Neuronal stem cell (in vitro differentiated cells): ENCODE results near the gene ROBO1.

Experiments
- DNase-seq: peaks from one replicate; pipeline ENCODE4 v3.0.0-alpha.2; 2013; ENCODE audit warnings: low spot score
- H2AFZ ChIP-seq: one replicate; pipeline ENCODE4 v1.6.1; 2013; ENCODE audit warnings: mild to moderate bottlenecking, low read length, inconsistent platforms
- H2AK5ac ChIP-seq: 2 replicates; pipeline ENCODE4 v1.6.1; 2013; ENCODE audit warnings: low read depth, mild to moderate bottlenecking, inconsistent platforms, low read length, moderate library complexity, mixed read lengths
- H2BK120ac ChIP-seq: 2 replicates; pipeline ENCODE4 v1.6.1; 2013; ENCODE audit warnings: low read depth, mild to moderate bottlenecking, inconsistent platforms, low read length, moderate library complexity, mixed read lengths
- H2BK12ac ChIP-seq: one replicate; pipeline ENCODE4 v1.6.1; 2013; ENCODE audit warnings: low read length, inconsistent platforms
- H2BK15ac ChIP-seq: 2 replicates; pipeline ENCODE4 v1.6.1; 2013; ENCODE audit warnings: mild to moderate bottlenecking, low read length, inconsistent platforms, mixed read lengths
- H2BK5ac ChIP-seq: one replicate; pipeline ENCODE4 v1.6.1; 2013; ENCODE audit warnings: inconsistent platforms, mild to moderate bottlenecking, low read length, moderate library complexity
- H3K14ac ChIP-seq: one replicate; pipeline ENCODE4 v1.6.1; 2013; ENCODE audit warnings: low read length, inconsistent platforms
- H3K18ac ChIP-seq: 2 replicates; pipeline ENCODE4 v1.6.1; 2013; ENCODE audit warnings: low read length, inconsistent platforms
- H3K23ac ChIP-seq: 2 replicates; pipeline ENCODE4 v1.6.1; 2013; ENCODE audit warnings: low read depth, mild to moderate bottlenecking, mixed read lengths, low read length, inconsistent platforms; ENCODE audit not compliant: poor library complexity
- H3K27ac ChIP-seq: replicated peaks from 3 replicates; pipeline ENCODE4 v1.5.1; 2013; ENCODE audit warnings: low read length, inconsistent platforms
- H3K27me3 ChIP-seq, 3 experiments: 2 replicates each; pipeline ENCODE4 v1.6.1; 2013; ENCODE audit warnings: low read length in 3 of 3, mild to moderate bottlenecking in 2 of 3, inconsistent platforms in 1 of 3, low read depth in 1 of 3, mixed read lengths in 1 of 3, moderate library complexity in 1 of 3; ENCODE audit not compliant: control insufficient read depth in 3 of 3, insufficient read depth in 3 of 3
- H3K36me3 ChIP-seq, 2 donors: replicated peaks in 1 of 2; 2 replicates each; pipeline ENCODE4 v1.6.1; 2013; ENCODE audit warnings: low read length in 2 of 2; ENCODE audit not compliant: control insufficient read depth in 2 of 2, insufficient read depth in 2 of 2
- H3K4ac ChIP-seq: 2 replicates; pipeline ENCODE4 v1.6.1; 2013; ENCODE audit warnings: inconsistent platforms, mild to moderate bottlenecking, low read length, moderate library complexity
- H3K4me1 ChIP-seq, 2 donors: 1 replicate in 1 of 2; 2 replicates in 1 of 2; pipeline ENCODE4 v1.6.1; 2013; ENCODE audit warnings: low read length in 2 of 2, low read depth in 1 of 2; ENCODE audit not compliant: control insufficient read depth in 2 of 2, insufficient read depth in 1 of 2
- H3K4me2 ChIP-seq: one replicate; pipeline ENCODE4 v1.6.1; 2013; ENCODE audit warnings: mild to moderate bottlenecking, low read length, inconsistent platforms; ENCODE audit not compliant: insufficient read depth, poor library complexity, severe bottlenecking
- H3K4me3 ChIP-seq, 2 donors: 2 replicates each; pipeline ENCODE4 v1.5.1; 2013; ENCODE audit warnings: low read length in 2 of 2, mild to moderate bottlenecking in 2 of 2, inconsistent platforms in 1 of 2, moderate library complexity in 1 of 2
- H3K79me1 ChIP-seq: one replicate; pipeline ENCODE4 v1.6.1; 2013; ENCODE audit warnings: low read depth, mild to moderate bottlenecking, inconsistent platforms, low read length, moderate library complexity
- H3K9ac ChIP-seq: one replicate; pipeline ENCODE4 v1.6.1; 2013; ENCODE audit warnings: mild to moderate bottlenecking, low read depth, low read length, inconsistent platforms; ENCODE audit not compliant: poor library complexity
- H3K9me3 ChIP-seq, 2 donors: replicated peaks in 1 of 2; 2 replicates each; pipeline versions ENCODE3 to v1.6.1; 2013; ENCODE audit warnings: low read length in 2 of 2, mild to moderate bottlenecking in 2 of 2, inconsistent platforms in 1 of 2, low read depth in 1 of 2, mixed read lengths in 1 of 2, moderate library complexity in 1 of 2; ENCODE audit not compliant: control insufficient read depth in 2 of 2, insufficient read depth in 1 of 2
- H4K8ac ChIP-seq: one replicate; pipeline ENCODE4 v1.6.1; 2013; ENCODE audit warnings: low read depth, mild to moderate bottlenecking, inconsistent platforms, low read length, moderate library complexity
- H4K91ac ChIP-seq: one replicate; pipeline ENCODE4 v1.6.1; 2013; ENCODE audit warnings: low read length, low read depth, mild to moderate bottlenecking, inconsistent platforms; ENCODE audit not compliant: poor library complexity
- WGBS, 2 donors: extraction: QIAGEN DNeasy Blood & Tissue Kit; methylation state at CpG; one replicate each; pipeline ENCODE4 v1.1.7; 2013; ENCODE audit warnings: missing lambda C conversion rate in 2 of 2, mixed read lengths in 1 of 2; ENCODE audit not compliant: insufficient read length in 2 of 2, insufficient replicate concordance in 1 of 2; ENCODE audit errors: extremely low coverage in 2 of 2; 5-methylcytosine and 5-hydroxymethylcytosine counted together

ROBO1 gene

GRCh38 chr3:78846718-78847117 lies 921.1 kb downstream of the ROBO1 start:
- Histone ChIP-seq H3K79me1 (no peaks in the 10 kb centered on the region), H3K36me3 (no peaks in the 10 kb centered on the region), H2BK5ac (no peak overlapping the region), H2BK120ac (no peak overlapping the region), H2AK5ac (no peak overlapping the region), H3K4me2 (no peak overlapping the region), H3K27me3 (no peaks in the 10 kb centered on the region), H3K27ac (no peak overlapping the region), H4K8ac (no peak overlapping the region), H4K91ac (no peak overlapping the region), H3K14ac (no peak overlapping the region), H3K18ac (no peak overlapping the region), H3K23ac (no peak overlapping the region), H3K4me1 (no peaks in the 10 kb centered on the region), H2BK15ac (no peak overlapping the region), H3K9me3 (no peaks in the 10 kb centered on the region), H2BK12ac (no peak overlapping the region), H3K9ac (no peak overlapping the region), H2AFZ (no peak overlapping the region), H3K4me3 (no peak overlapping the region), H3K4ac (no peak overlapping the region)
- no peak for DNase-seq
- no CpG with 5 or more reads among the region's 3 CpGs for WGBS, 2 donors

- no CpG with 5 or more reads among the region's 3 CpGs for WGBS, 2 donors
- H3K4me2 ChIP-seq, result no peak overlapping the region
Measured at GRCh38 chr3:78845605-78846004, 922.2 kb downstream of the ROBO1 start.

DNA sequence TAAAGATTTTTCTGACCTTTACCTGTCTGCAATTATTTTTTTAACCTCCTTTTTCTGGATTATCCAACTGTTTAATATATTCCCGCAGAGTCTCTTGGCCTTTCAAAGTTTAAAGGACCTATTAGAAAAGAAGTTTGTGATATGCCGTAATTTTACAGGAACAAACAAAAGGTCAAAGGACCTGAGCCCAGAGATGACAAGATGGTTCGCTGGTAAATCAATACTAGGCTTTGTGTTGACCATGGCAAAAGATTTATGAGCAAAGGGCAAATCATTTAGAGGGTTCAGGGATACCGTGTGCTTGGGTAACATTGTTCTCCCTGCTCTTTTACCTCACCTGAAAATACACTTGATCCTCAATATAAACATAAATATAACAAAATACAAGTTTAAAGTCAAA lies 923.5 kb downstream of the ROBO1 start:
- Histone ChIP-seq H3K23ac (no peak overlapping the region), H3K4me2 (no peak overlapping the region), H2BK120ac (no peak overlapping the region), H3K18ac (no peak overlapping the region), H4K91ac (no peak overlapping the region), H4K8ac (no peak overlapping the region), H3K4ac (no peak overlapping the region), H2BK15ac (no peak overlapping the region), H3K4me1 (no peaks in the 10 kb centered on the region), H2AK5ac (no peak overlapping the region), H2BK12ac (no peak overlapping the region), H3K27ac (no peak overlapping the region), H3K27me3 (no peaks in the 10 kb centered on the region), H3K4me3 (no peak overlapping the region), H3K14ac (no peak overlapping the region), H3K79me1 (no peaks in the 10 kb centered on the region), H3K9ac (no peak overlapping the region), H3K36me3 (no peaks in the 10 kb centered on the region), H2AFZ (no peak overlapping the region), H2BK5ac (no peak overlapping the region), H3K9me3 (no peaks in the 10 kb centered on the region)
- no peak for DNase-seq
- WGBS, 2 donors, result no CpG with 5 or more reads among the region's 4 CpGs

More at GRCh38 chr3:78845605-78846004, 922.2 kb downstream of the ROBO1 start:
- Histone ChIP-seq H3K79me1 (no peaks in the 10 kb centered on the region), H3K18ac (no peak overlapping the region), H4K91ac (no peak overlapping the region), H3K4ac (no peak overlapping the region), H3K4me3 (no peak overlapping the region), H2BK5ac (no peak overlapping the region), H3K23ac (no peak overlapping the region), H2AFZ (no peak overlapping the region), H3K27ac (no peak overlapping the region), H4K8ac (no peak overlapping the region), H3K27me3 (no peaks in the 10 kb centered on the region), H2BK15ac (no peak overlapping the region), H2AK5ac (no peak overlapping the region), H2BK120ac (no peak overlapping the region), H2BK12ac (no peak overlapping the region), H3K9ac (no peak overlapping the region), H3K14ac (no peak overlapping the region), H3K9me3 (no peaks in the 10 kb centered on the region), H3K4me1 (no peaks in the 10 kb centered on the region), H3K36me3 (no peaks in the 10 kb centered on the region)
- DNase-seq, result no peak

- no CpG with 5 or more reads among the region's 3 CpGs for WGBS, 2 donors
- no peaks in the 10 kb centered on the region for H3K27me3 ChIP-seq
- no peak overlapping the region for H2BK5ac ChIP-seq
- no peak overlapping the region for H3K14ac ChIP-seq
- no peak overlapping the region for H2BK12ac ChIP-seq
- H2BK15ac ChIP-seq, result no peak overlapping the region
- no peaks in the 10 kb centered on the region for H3K4me1 ChIP-seq
- no peaks in the 10 kb centered on the region for H3K79me1 ChIP-seq
- no peak overlapping the region for H3K27ac ChIP-seq
- no peak overlapping the region for H3K4ac ChIP-seq
- no peak overlapping the region for H3K4me2 ChIP-seq
- H3K9ac ChIP-seq, result no peak overlapping the region
- H3K23ac ChIP-seq, result no peak overlapping the region
- no peak overlapping the region for H2AFZ ChIP-seq
- H2AK5ac ChIP-seq, result no peak overlapping the region
- no peak overlapping the region for H2BK120ac ChIP-seq
- H3K9me3 ChIP-seq, result no peaks in the 10 kb centered on the region
- DNase-seq, result no peak
- H3K4me3 ChIP-seq, result no peak overlapping the region
- no peak overlapping the region for H4K91ac ChIP-seq
- H3K18ac ChIP-seq, result no peak overlapping the region
- H3K36me3 ChIP-seq, result no peaks in the 10 kb centered on the region
- no peak overlapping the region for H4K8ac ChIP-seq
Measured at GRCh38 chr3:78839693-78840092, 928.1 kb downstream of the ROBO1 start.
